Anterior cingulate cortex (tissue), 58 donors: ENCODE results near the gene ROCK2.

ENCODE experiments used
- DNase-seq, 58 donors: peaks; one replicate each; lab custom pipeline; 2025; lab: John Stamatoyannopoulos, UW

ROCK2 gene

GRCh38 chr2:11314487-11314886 lies 29.9 kb downstream of the ROCK2 start:
- DNase-seq = peak in 1 of 58 donors; percentile 14

- no peak for DNase-seq
Observed at GRCh38 chr2:11312770-11313471, 31.5 kb downstream of the ROCK2 start.

- DNase-seq = no peak
Observed at GRCh38 chr2:11311543-11311942, 32.9 kb downstream of the ROCK2 start.

- no peak for DNase-seq
Observed at GRCh38 chr2:11310212-11310611, 34.2 kb downstream of the ROCK2 start.

- no peak for DNase-seq
Observed at GRCh38 chr2:11309706-11310105, 34.7 kb downstream of the ROCK2 start.

- DNase-seq = no peak
Observed at GRCh38 chr2:11307764-11308415, 36.5 kb downstream of the ROCK2 start.

GRCh38 chr2:11305958-11306357 lies 38.5 kb downstream of the ROCK2 start:
- no peak for DNase-seq

GRCh38 chr2:11305338-11305737 lies 39.1 kb downstream of the ROCK2 start:
- DNase-seq = no peak

- no peak for DNase-seq
Observed at GRCh38 chr2:11304476-11304875, 40.0 kb downstream of the ROCK2 start.

- DNase-seq = no peak
Observed at GRCh38 chr2:11303290-11304013, 41.0 kb downstream of the ROCK2 start.

GRCh38 chr2:11299439-11299838 lies 45.0 kb downstream of the ROCK2 start:
- no peak for DNase-seq

GRCh38 chr2:11298592-11298991 lies 45.8 kb downstream of the ROCK2 start:
- no peak for DNase-seq

GRCh38 chr2:11296401-11296800 lies 48.0 kb downstream of the ROCK2 start:
- no peak for DNase-seq

GRCh38 chr2:11292464-11293255 lies 51.8 kb downstream of the ROCK2 start:
- no peak for DNase-seq

GRCh38 chr2:11290713-11291112 lies 53.7 kb downstream of the ROCK2 start:
- DNase-seq = no peak

GRCh38 chr2:11290211-11290610 lies 54.2 kb downstream of the ROCK2 start:
- DNase-seq = no peak

GRCh38 chr2:11288431-11288830 lies 56.0 kb downstream of the ROCK2 start:
- DNase-seq = no peak

GRCh38 chr2:11286749-11287148 lies 57.7 kb downstream of the ROCK2 start:
- DNase-seq = no peak

- no peak for DNase-seq
Observed at GRCh38 chr2:11286323-11286722, 58.1 kb downstream of the ROCK2 start.

- no peak for DNase-seq
Observed at GRCh38 chr2:11285499-11285898, 58.9 kb downstream of the ROCK2 start.

GRCh38 chr2:11281186-11281585 lies 63.2 kb downstream of the ROCK2 start:
- DNase-seq = no peak
